ENCODE data around the gene RBM5. TPM values are rescaled to one million over a fixed set of nuclear protein-coding genes. Genes with fewer than 3 reads are reported as not detected.

RBM5 gene
- total RNA-seq, 1 experiment from 2014 or later, result 92.1 TPM

- CTCF ChIA-PET, result interaction anchor here (0.7 to 2.6 kb wide), 12 partner anchors 10 to 102 kb away, joined by 3 to 14 read pairs (median 6); no protein-coding TSS in a partner anchor
- Mint-ChIP-seq H3K4me3 (no peak overlapping the region), H3K36me3 (peaks cover 14% of the 10 kb centered on the region), H3K9me3 (no peaks in the 10 kb centered on the region), H3K4me1 (peaks cover 50% of the 10 kb centered on the region), H3K27ac (no peak overlapping the region), H3K27me3 (ENCODE audit: low read depth) (no peaks in the 10 kb centered on the region)
- DNase-seq (ENCODE audit: low spot score), result no peak
- POLR2A ChIA-PET, result no interaction called here
- TF ChIP-seq ZNF263 (CRISPR knock-in tag; IDR thresholded peaks at IDR 0.05; ENCODE audit: low read depth), result peak; percentile 57; the same call in 1 of the 2 replicates
- 0 out of 2 replicates have a peak, but pooled peaks have one; percentile 19 for TF ChIP-seq TCF7 (CRISPR knock-in tag; IDR thresholded peaks at IDR 0.05; ENCODE audit: low read depth)
- no peak for TF ChIP-seq ZNF219 (CRISPR knock-in tag; IDR thresholded peaks at IDR 0.05; ENCODE audit: borderline replicate concordance)
- peak; percentile 29 for ATAC-seq
These were observed 77.3 kb downstream of the RBM5 start for GRCh38 chr3:50165910-50166538.

GRCh38 chr3:50166620-50167019 lies 77.9 kb downstream of the RBM5 start:
- ChIA-PET CTCF (no interaction called here), POLR2A (no interaction called here)
- no peaks in the 10 kb centered on the region for H3K9me3 Mint-ChIP-seq
- TF ChIP-seq ZNF423 (CRISPR knock-in tag; IDR thresholded peaks at IDR 0.05) (no peak), ATF2 (CRISPR knock-in tag; IDR thresholded peaks at IDR 0.05; ENCODE audit: borderline replicate concordance, low read depth) (no peak), GRHL2 (CRISPR knock-in tag; IDR thresholded peaks at IDR 0.05; ENCODE audit: insufficient replicate concordance, severe bottlenecking) (no peak), FOXP4 (CRISPR knock-in tag; IDR thresholded peaks at IDR 0.05) (no peak), E2F1 (CRISPR knock-in tag; IDR thresholded peaks at IDR 0.05) (no peak), TP53 (CRISPR knock-in tag; IDR thresholded peaks at IDR 0.05) (no peak), TEAD1 (CRISPR knock-in tag; IDR thresholded peaks at IDR 0.05) (no peak), PREB (CRISPR knock-in tag; IDR thresholded peaks at IDR 0.05; ENCODE audit: borderline replicate concordance) (no peak), CREB1 (CRISPR knock-in tag; IDR thresholded peaks at IDR 0.05) (no peak), NR1H2 (CRISPR knock-in tag; IDR thresholded peaks at IDR 0.05) (no peak), ATF3 (CRISPR knock-in tag; conservative IDR thresholded peaks at IDR 0.05) (no peak)
- peaks cover 14% of the 10 kb centered on the region for H3K36me3 Mint-ChIP-seq
- no peaks in the 10 kb centered on the region for H3K27me3 Mint-ChIP-seq (ENCODE audit: low read depth)
- H3K4me3 Mint-ChIP-seq, result no peak overlapping the region
- DNase-seq (ENCODE audit: low spot score), result no peak
- H3K27ac Mint-ChIP-seq, result no peak overlapping the region; the same call in 1 of the 2 replicates
- H3K4me1 Mint-ChIP-seq, result peaks cover 50% of the 10 kb centered on the region
- no peak for ATAC-seq

Measured in WTC11 (cell line).